Motor neuron (in vitro differentiated cells): Measurements from ENCODE around the gene SAYSD1. TPM values are rescaled to one million over a fixed set of nuclear protein-coding genes. Genes with fewer than 3 reads are reported as not detected.

Experiments
- ATAC-seq, 8 experiments: fragments of 200-7000 bp; cut with Tn5 transposase; replicated peaks in 6 of 8; 2 replicates each; pipeline ENCODE4 v1.8.0; 2021; ENCODE audit warnings: mild to moderate bottlenecking in 8 of 8, moderate library complexity in 8 of 8
- H3K27ac ChIP-seq, 2 donors: fragments of 250-450 bp; sonication (Bioruptor Pico); 2 replicates each; pipeline ENCODE4 v1.9.0; 2021; ENCODE audit warnings: antibody characterized with exemption in 2 of 2, mild to moderate bottlenecking in 2 of 2, moderate library complexity in 1 of 2
- H3K4me1 ChIP-seq, 2 donors: fragments of 250-450 bp; sonication (Bioruptor Pico); replicated peaks in 1 of 2; 2 replicates each; pipeline ENCODE4 v1.6.1; 2021; ENCODE audit warnings: antibody characterized with exemption in 2 of 2, mild to moderate bottlenecking in 2 of 2, moderate library complexity in 1 of 2
- H3K4me3 ChIP-seq, 5 donors: fragments of 250-450 bp; sonication (Bioruptor Pico); 2 replicates each; pipeline ENCODE4 v1.9.0; 2021; ENCODE audit warnings: antibody characterized with exemption in 5 of 5, mild to moderate bottlenecking in 5 of 5, moderate library complexity in 4 of 5
- whole genome bisulfite sequencing, 10 experiments: fragments of 450-650 bp; shearing (Covaris generic); methylation state at CpG; one replicate each; pipeline ENCODE4 v1.0.0; 2022; 5-methylcytosine and 5-hydroxymethylcytosine counted together
- in situ Hi-C, 9 experiments: fragments of 400-800 bp; cut with MboI; loops; one replicate each; pipeline ENCODE4 v1.15.0; 2021; ENCODE audit warnings: low sequenced_read_pairs in 9 of 9, low pct_unique_long_range_greater_than_20kb in 2 of 9; ENCODE audit not compliant: unreplicated experiment in 9 of 9
- total RNA-seq, 8 experiments: library from RNA; unstranded; fragments of 300-600 nt; gene quantifications; 2 replicates each; pipeline versions ENCODE4 v1.2.3 to v1.2.4, GENCODE V29; 2022

Gene SAYSD1
- total RNA-seq, 8 experiments from 2014 or later = 8.8 to 14.3 (median 11.9) TPM

- Histone ChIP-seq H3K4me3 (no peak overlapping the region), H3K4me1 (peaks cover 23 to 31% of the 10 kb centered on the region in 2 donors), H3K27ac (peak overlapping the region in 1 of 2 donors; percentile 12)
- in situ Hi-C loops = no loop called here
- 80 to 100% (median 80%) methylated on average over 2 of the region's 7 CpGs; no CpG with 5 or more reads in 7 of the 10 experiments for WGBS, 10 experiments
- ATAC-seq = peak in 1 of 8 experiments; percentile 3
Observed at GRCh38 chr6:39084506-39084905, 30.5 kb downstream of the SAYSD1 start.

GRCh38 chr6:39083231-39083634 is 31.8 kb downstream of the SAYSD1 start:
- Histone ChIP-seq H3K4me3 (no peak overlapping the region), H3K4me1 (peaks cover 23 to 27% of the 10 kb centered on the region in 2 donors), H3K27ac (no peak overlapping the region)
- peak in 3 of 8 experiments; percentile 11 to 40 (median 13) for ATAC-seq
- WGBS, 10 experiments = 20 to 80% (median 60%) methylated on average over 1 of the region's 2 CpGs; no CpG with 5 or more reads in 7 of the 10 experiments
- in situ Hi-C loops = no loop called here

GRCh38 chr6:39082310-39082709 is 32.7 kb downstream of the SAYSD1 start:
- H3K4me1 ChIP-seq = peaks cover 23 to 27% of the 10 kb centered on the region in 2 donors
- ATAC-seq = no peak
- no peak overlapping the region for H3K27ac ChIP-seq
- 0 to 93% (median 76%) methylated on average over 2 to 6 of the region's 8 CpGs; no CpG with 5 or more reads in 2 of the 10 experiments for WGBS, 10 experiments
- in situ Hi-C loops = no loop called here
- H3K4me3 ChIP-seq = no peak overlapping the region

GRCh38 chr6:39080246-39080875 is 34.6 kb downstream of the SAYSD1 start:
- H3K4me1 ChIP-seq = peaks cover 18 to 24% of the 10 kb centered on the region in 2 donors
- 29 to 60% (median 40%) methylated on average over 1 to 2 of the region's 5 CpGs; no CpG with 5 or more reads in 6 of the 10 experiments for WGBS, 10 experiments
- H3K27ac ChIP-seq = no peak overlapping the region
- in situ Hi-C loops = no loop called here
- ATAC-seq = no peak
- H3K4me3 ChIP-seq = no peak overlapping the region

- Histone ChIP-seq H3K4me1 (peaks cover 18 to 30% of the 10 kb centered on the region in 2 donors), H3K4me3 (no peak overlapping the region), H3K27ac (no peak overlapping the region)
- ATAC-seq = peak in 4 of 8 experiments; percentile 18 to 56 (median 36)
- 33 to 100% (median 67%) methylated on average over 1 to 5 of the region's 8 CpGs; no CpG with 5 or more reads in 4 of the 10 experiments for WGBS, 10 experiments
- in situ Hi-C loops = no loop called here
Observed at GRCh38 chr6:39079197-39080125, 35.5 kb downstream of the SAYSD1 start.

GRCh38 chr6:39078695-39079094 is 36.3 kb downstream of the SAYSD1 start:
- in situ Hi-C loops = no loop called here
- H3K27ac ChIP-seq = no peak overlapping the region
- no peak for ATAC-seq
- H3K4me1 ChIP-seq = peaks cover 18 to 31% of the 10 kb centered on the region in 2 donors
- no peak overlapping the region for H3K4me3 ChIP-seq
- 80% methylated on average over 1 of the region's 3 CpGs; no CpG with 5 or more reads in 9 of the 10 experiments for WGBS, 10 experiments

GRCh38 chr6:39077882-39078594 is 36.9 kb downstream of the SAYSD1 start:
- 50 to 95% (median 78%) methylated on average over 1 to 6 of the region's 11 CpGs; no CpG with 5 or more reads in 4 of the 10 experiments for WGBS, 10 experiments
- ATAC-seq = no peak
- Histone ChIP-seq H3K4me1 (peaks cover 18 to 27% of the 10 kb centered on the region in 2 donors), H3K27ac (no peak overlapping the region), H3K4me3 (no peak overlapping the region)
- in situ Hi-C loops = no loop called here

GRCh38 chr6:39076623-39077535 is 38.1 kb downstream of the SAYSD1 start:
- Histone ChIP-seq H3K4me3 (no peak overlapping the region), H3K4me1 (peaks cover 18 to 27% of the 10 kb centered on the region in 2 donors), H3K27ac (no peak overlapping the region)
- ATAC-seq = no peak
- in situ Hi-C loops = no loop called here
- WGBS, 10 experiments = 9 to 100% (median 84%) methylated on average over 1 to 8 of the region's 9 CpGs; no CpG with 5 or more reads in 3 of the 10 experiments

- peaks cover 18 to 27% of the 10 kb centered on the region in 2 donors for H3K4me1 ChIP-seq
- WGBS, 10 experiments = 33 to 100% (median 80%) methylated on average over 1 to 8 of the region's 11 CpGs; no CpG with 5 or more reads in 1 of the 10 experiments
- H3K4me3 ChIP-seq = no peak overlapping the region
- peak in 5 of 8 experiments; percentile 52 to 71 (median 57) for ATAC-seq
- in situ Hi-C loops = no loop called here
- H3K27ac ChIP-seq = no peak overlapping the region
Observed at GRCh38 chr6:39075807-39076622, 39.0 kb downstream of the SAYSD1 start.

- 0 to 61% (median 29%) methylated on average over 2 to 7 of the region's 12 CpGs; no CpG with 5 or more reads in 5 of the 10 experiments for WGBS, 10 experiments
- H3K27ac ChIP-seq = no peak overlapping the region
- in situ Hi-C loops = no loop called here
- H3K4me1 ChIP-seq = peaks cover 18 to 27% of the 10 kb centered on the region in 2 donors
- peak in 5 of 8 experiments; percentile 60 to 83 (median 69) for ATAC-seq
- no peak overlapping the region for H3K4me3 ChIP-seq
Observed at GRCh38 chr6:39075010-39075686, 39.8 kb downstream of the SAYSD1 start.

- in situ Hi-C loops = no loop called here
- no peak for ATAC-seq
- H3K27ac ChIP-seq = no peak overlapping the region
- H3K4me3 ChIP-seq = no peak overlapping the region
- H3K4me1 ChIP-seq = peaks cover 18 to 24% of the 10 kb centered on the region in 2 donors
- 15 to 90% (median 74%) methylated on average over 2 to 7 of the region's 9 CpGs; no CpG with 5 or more reads in 4 of the 10 experiments for WGBS, 10 experiments
Observed at GRCh38 chr6:39074486-39074885, 40.5 kb downstream of the SAYSD1 start.
